Osteocyte (in vitro differentiated cells): ENCODE measurements around the gene SOX5. TPM values are rescaled to one million over a fixed set of nuclear protein-coding genes. Genes with fewer than 3 reads are reported as not detected.

Experiments
- DNase-seq: peaks from one replicate; pipeline ENCODE4 v3.0.0; 2021; ENCODE audit warnings: mixed read lengths; ENCODE audit not compliant: unreplicated experiment; ENCODE audit errors: extremely low spot score
- H3K27ac Mint-ChIP-seq: one replicate; pipeline ENCODE4 v1.8.0; 2021; ENCODE audit warnings: mild to moderate bottlenecking, mixed read lengths; ENCODE audit not compliant: unreplicated experiment
- H3K27me3 Mint-ChIP-seq: one replicate; pipeline ENCODE4 v1.8.0; 2021; ENCODE audit warnings: mixed read lengths; ENCODE audit not compliant: unreplicated experiment
- H3K36me3 Mint-ChIP-seq: one replicate; pipeline ENCODE4 v1.8.0; 2021; ENCODE audit warnings: mixed read lengths; ENCODE audit not compliant: unreplicated experiment
- H3K4me1 Mint-ChIP-seq: one replicate; pipeline ENCODE4 v1.8.0; 2021; ENCODE audit warnings: mixed read lengths; ENCODE audit not compliant: unreplicated experiment
- H3K4me3 Mint-ChIP-seq: one replicate; pipeline ENCODE4 v1.8.0; 2021; ENCODE audit warnings: mild to moderate bottlenecking, moderate library complexity, mixed read lengths; ENCODE audit not compliant: unreplicated experiment
- H3K9me3 Mint-ChIP-seq: one replicate; pipeline ENCODE4 v1.8.0; 2021; ENCODE audit warnings: mixed read lengths; ENCODE audit not compliant: unreplicated experiment
- CTCF ChIP-seq: fragments of 200-600 bp; sonication (generic); IDR thresholded peaks from 2 replicates; pipeline ENCODE4 v1.5.0; 2021; ENCODE audit warnings: antibody characterized with exemption, mild to moderate bottlenecking, moderate library complexity
- total RNA-seq: library from RNA; stranded (reverse); gene quantifications from 2 replicates; pipeline ENCODE4 v1.2.1, GENCODE V29; 2021

The SOX5 gene
- total RNA-seq, 1 donor from 2014 or later = 6.3 TPM

GRCh38 chr12:23552417-23552816 is 397.1 kb downstream of the SOX5 start:
- Mint-ChIP-seq H3K4me3 (no peak overlapping the region), H3K27me3 (no peaks in the 10 kb centered on the region), H3K27ac (no peak overlapping the region), H3K36me3 (no peaks in the 10 kb centered on the region), H3K9me3 (no peaks in the 10 kb centered on the region), H3K4me1 (peaks cover 8% of the 10 kb centered on the region)
- TF ChIP-seq CTCF = no peak
- DNase-seq = no peak

GRCh38 chr12:23550753-23551152 is 398.7 kb downstream of the SOX5 start:
- peaks cover 17% of the 10 kb centered on the region for H3K4me1 Mint-ChIP-seq
- no peaks in the 10 kb centered on the region for H3K27me3 Mint-ChIP-seq
- no peak overlapping the region for H3K4me3 Mint-ChIP-seq
- H3K9me3 Mint-ChIP-seq = no peaks in the 10 kb centered on the region
- no peak for DNase-seq
- TF ChIP-seq CTCF = no peak
- no peak overlapping the region for H3K27ac Mint-ChIP-seq
- H3K36me3 Mint-ChIP-seq = no peaks in the 10 kb centered on the region

GRCh38 chr12:23548742-23549141 is 400.7 kb downstream of the SOX5 start:
- Mint-ChIP-seq H3K36me3 (no peaks in the 10 kb centered on the region), H3K4me3 (no peak overlapping the region), H3K27ac (no peak overlapping the region), H3K27me3 (no peaks in the 10 kb centered on the region), H3K9me3 (no peaks in the 10 kb centered on the region), H3K4me1 (peaks cover 15% of the 10 kb centered on the region)
- no peak for TF ChIP-seq CTCF
- no peak for DNase-seq

GRCh38 chr12:23546756-23547155 is 402.7 kb downstream of the SOX5 start:
- no peak overlapping the region for H3K4me3 Mint-ChIP-seq
- H3K9me3 Mint-ChIP-seq = no peaks in the 10 kb centered on the region
- H3K27ac Mint-ChIP-seq = no peak overlapping the region

GRCh38 chr12:23543767-23544166 is 405.7 kb downstream of the SOX5 start:
- Mint-ChIP-seq H3K27ac (no peak overlapping the region), H3K36me3 (no peaks in the 10 kb centered on the region), H3K27me3 (no peaks in the 10 kb centered on the region), H3K4me1 (peaks cover 8% of the 10 kb centered on the region), H3K4me3 (no peak overlapping the region), H3K9me3 (no peaks in the 10 kb centered on the region)
- no peak for DNase-seq
- no peak for TF ChIP-seq CTCF

More at GRCh38 chr12:23546756-23547155, 402.7 kb downstream of the SOX5 start:
- TF ChIP-seq CTCF = no peak
- Mint-ChIP-seq H3K4me1 (peaks cover 8% of the 10 kb centered on the region), H3K36me3 (no peaks in the 10 kb centered on the region), H3K27me3 (no peaks in the 10 kb centered on the region)
- DNase-seq = no peak
